Stimulated activated CD8-positive, alpha-beta memory T cell treated with anti-CD3 and anti-CD28 coated beads, Interleukin-15, amount 100 ng/mL, for 1 hour (primary cell): Measurements from ENCODE around the gene CPNE1.
"Not testable (repeated sequence)": the region's sequence is repeated elsewhere in the genome, so short reads cannot be mapped to it uniquely, and the experiment has no call there.

Experiments
- DNase-seq: peaks from one replicate; pipeline ENCODE4 v3.0.0-alpha.2; 2020; ENCODE audit warnings: low read depth

Gene CPNE1

DNA sequence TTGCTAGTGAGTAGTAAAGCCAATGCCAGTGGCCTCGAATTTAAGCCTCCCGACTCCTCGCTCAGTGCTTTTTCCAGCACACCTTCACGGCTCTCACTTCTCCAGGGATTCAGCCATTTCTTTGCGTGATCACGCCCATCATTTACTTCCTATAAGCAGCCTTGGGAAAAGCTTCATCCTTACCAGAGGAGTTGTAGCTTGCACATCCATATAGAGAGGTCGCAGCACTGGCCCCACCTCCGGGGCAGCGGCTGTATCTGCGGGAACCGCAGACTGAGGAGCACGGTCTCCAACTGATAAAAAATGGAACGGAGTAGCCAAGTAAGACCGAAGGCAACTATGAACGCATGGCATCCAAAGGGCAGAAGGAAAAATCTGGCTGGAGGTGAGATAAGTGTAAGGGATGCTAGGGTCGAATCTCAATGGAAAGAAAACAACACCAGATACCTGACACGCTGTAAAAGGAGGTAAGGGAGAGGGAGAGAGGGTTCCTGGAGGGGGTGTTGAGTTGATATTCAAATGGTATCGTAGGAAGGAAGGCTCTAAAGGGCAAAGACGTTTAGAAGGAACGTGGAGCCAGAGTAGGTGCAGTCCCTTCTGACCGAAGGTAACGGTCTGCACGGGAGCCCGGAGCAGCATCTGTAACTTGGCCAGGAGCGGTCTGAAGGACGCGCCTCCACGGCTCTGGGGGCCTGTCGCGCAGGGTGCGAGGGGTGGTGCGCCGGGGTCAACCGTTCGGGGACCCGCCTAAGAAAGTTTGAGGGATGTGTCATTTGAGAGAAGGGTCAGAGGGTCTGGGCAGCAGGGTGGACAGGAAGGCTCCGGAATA, 33.8 kb upstream of the CPNE1 start:
- no peak for DNase-seq

DNA sequence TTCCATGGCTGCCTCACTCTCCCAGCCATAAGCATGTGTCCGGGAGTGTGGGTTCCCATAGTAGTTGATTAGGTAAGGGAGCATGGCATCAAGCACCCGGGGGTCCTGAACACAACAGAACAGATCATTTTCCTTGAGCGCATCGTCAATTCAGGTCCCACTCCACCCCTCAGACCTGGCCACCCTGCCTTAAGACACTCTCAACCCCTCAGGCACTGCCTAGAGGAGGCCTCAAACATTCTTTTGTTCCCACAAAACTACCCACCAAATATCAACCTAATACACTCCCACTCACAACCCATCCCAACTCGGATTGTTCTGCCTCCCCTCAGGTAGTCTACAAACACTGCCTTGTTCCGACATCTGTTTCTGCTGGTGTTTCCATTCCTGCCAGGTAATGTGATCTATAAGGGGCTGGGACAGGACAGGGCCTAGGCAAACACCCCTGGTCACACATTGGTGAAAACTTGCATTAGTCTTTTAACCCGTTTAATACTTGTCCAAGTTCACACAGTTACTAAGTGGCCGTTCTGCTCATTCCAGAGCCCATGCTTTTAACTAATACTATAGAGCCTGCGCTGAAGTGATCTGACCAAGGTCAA, 33.1 kb upstream of the CPNE1 start:
- no peak for DNase-seq

DNA sequence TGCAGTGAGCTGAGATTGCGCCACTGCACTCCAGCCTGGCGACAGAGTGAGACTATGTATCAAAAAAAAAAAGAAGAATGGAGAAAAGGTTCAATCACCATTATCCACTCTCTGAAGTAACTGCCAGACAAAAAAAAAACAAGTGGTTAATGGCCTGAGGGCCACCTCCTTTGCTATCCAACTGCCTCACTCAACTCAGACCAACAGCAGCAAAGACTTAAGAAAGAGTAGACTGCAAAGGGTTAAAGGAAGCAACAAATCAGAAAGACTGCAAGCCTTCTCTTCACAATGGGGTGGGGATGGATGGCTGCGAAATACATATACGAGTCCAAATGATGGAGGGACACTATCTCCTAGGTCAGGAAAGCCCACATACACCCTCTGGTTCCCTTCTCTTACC, 31.3 kb upstream of the CPNE1 start:
- no peak for DNase-seq

DNA sequence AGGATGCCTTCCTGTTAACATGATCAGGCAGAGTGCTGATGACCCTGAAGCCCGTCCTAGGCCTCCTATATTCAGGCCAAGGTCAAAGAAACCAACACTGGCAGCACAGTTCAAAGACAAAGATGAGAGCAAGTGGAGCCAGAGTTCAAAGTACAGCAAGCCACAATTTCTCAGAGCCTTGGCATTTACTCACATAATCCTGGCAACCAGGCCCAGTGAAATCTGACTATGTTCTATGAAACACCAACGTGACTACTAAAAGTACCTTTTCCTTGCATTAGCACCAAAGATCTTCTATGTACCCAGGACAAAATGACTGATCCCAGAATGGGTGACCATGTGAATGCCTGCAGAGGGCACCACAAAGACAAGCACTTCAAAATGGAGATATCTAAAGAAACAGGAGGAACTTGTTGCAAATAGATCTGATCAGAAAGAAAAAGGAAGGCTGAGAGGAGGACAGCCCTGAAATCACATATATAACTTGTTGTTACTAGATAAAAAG, 30.6 kb upstream of the CPNE1 start:
- DNase-seq = no peak

DNA sequence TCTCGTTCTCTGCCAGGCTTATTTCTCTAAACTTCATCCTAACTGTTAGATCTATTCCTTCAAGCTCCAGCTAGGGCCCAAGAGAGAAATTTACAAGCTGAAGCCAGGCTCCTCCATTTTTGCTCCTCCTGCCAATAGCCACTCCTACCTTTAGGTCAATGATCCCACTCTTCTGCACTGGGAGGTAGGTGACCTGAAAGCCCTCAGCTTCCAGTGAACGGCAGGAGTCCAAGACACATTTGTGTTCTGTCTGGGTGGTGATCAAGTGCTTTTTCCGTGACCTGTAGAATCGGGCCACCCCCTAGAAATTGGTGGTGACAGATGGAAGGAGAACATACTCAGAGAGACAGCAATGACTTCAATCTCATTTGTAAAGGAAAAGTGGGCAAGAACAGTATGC, 25.6 kb upstream of the CPNE1 start:
- DNase-seq = no peak

DNA sequence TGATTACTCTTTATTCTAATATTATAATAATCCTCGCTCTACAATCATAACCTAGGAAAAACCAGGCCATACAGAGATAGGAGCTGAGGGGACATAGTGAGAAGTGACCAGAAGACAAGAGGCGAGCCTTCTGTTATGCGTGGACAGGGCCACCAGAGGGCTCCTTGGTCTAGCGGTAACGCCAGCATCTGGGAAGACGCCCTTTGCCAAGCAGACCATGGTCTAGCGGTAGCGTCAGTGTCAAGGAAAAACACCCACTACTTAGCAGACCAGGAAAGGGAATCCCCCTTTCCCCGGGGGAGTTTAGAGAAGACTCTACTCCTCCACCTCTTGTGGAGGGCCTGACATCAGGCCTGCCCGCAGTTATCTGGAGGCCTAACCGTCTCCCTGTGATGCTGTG, 22.2 kb upstream of the CPNE1 start:
- DNase-seq = not testable (repeated sequence)

DNA sequence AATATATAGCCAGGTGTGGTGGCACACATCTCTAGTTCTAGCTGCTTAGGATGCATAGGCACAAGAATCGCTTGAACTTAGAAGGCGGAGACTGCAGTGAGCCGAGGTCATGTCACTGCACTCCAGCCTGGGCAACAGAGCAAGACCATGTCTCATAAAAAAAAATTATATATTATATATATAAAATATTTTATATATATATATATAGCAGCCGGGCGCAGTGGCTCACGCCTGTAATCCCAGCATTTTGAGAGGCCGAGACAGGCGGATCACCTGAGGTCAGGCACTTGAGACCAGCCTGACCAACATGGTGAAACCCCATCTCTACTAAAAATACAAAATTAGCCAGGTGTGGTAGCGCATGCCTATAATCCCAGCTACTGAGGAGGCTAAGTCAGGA, 20.7 kb upstream of the CPNE1 start:
- DNase-seq = not testable (repeated sequence)

DNA sequence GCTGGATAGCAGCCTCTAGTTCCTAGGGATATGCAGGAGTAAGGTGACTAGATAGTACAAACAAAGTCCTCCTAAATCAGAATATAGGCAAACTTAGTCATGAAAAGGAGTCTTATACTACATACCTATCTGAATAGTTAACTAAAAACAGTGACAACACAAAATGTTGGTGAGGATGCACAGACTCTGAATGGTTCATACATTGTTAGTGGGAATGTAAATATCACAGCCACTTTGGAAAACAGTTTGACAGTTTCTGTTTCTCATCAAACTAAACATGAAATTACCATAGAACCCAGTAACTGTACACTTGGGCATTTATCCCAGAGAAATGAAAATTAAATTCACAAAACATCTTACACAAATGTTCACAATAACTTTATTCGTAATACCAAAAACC, 17.3 kb upstream of the CPNE1 start:
- no peak for DNase-seq

DNA sequence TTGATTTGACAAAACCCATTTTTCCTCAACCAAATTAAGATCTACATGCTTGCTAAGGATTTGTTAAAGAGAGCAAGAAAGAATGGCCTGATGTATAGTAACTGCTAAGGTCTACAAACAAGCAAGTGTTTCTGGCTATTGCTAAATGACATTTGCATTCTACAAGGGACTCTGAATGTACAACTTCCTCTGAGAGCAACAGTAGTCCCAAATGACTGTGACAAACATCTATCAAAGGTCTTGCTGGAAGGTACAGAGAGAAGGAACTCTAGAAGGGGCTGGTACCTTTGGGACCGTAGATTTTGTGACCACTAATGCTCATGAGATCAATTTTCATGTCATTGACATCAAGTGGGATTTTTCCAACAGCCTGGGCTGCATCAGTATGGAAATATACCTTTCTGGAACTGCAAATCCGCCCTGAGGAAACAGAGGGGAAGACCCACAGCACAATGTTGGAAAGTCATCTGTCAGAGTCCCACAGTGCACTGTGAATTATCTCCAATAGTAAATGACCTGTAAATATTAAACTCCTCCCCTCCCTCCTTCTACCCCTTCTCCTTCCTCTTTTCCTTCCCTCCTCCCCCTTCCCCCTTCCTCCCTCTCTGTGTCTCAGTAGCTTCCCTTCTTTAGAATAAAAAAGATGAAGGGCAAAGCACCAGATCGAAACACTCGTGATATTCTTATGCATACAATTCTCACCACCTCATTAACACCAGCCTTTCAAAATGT, 15.9 kb upstream of the CPNE1 start:
- no peak for DNase-seq

DNA sequence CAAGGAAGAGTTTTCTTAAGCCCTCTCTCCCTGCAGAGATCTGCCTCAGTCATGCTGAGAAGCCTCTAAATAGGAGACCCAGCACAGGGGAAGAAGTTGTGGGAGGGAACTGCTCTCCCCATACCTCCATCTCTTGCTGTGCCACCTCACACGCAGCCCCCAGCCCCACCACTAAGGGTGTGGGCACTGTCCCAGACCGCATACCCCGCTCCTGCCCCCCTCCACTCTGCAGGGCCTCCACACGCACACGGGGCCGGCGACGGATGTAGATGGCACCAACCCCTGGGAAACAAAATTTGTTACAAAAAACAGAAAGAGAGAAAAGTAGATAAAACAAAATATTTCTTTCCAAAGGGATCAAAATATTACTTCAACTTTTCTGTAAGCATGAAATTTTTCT, 10.2 kb upstream of the CPNE1 start:
- DNase-seq = no peak

DNA sequence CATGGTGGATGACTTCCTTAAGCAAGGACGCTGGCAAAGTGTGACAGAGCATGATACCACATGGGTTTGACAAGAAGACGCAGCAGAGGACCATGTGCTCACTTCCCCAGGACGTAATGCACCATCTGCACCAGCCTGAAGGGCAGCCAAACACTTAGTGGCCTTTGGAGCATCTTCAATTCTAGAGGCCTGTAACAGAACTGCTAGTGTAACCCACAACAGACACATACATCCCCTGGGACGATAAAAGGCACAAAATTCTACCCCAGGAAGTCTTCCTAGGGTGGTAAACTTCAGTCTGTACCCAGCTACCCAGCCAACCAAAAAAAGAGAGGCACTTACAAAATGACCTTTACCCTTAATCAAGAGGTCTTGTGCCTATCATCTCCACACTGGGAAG, 9.2 kb upstream of the CPNE1 start:
- DNase-seq = no peak

DNA sequence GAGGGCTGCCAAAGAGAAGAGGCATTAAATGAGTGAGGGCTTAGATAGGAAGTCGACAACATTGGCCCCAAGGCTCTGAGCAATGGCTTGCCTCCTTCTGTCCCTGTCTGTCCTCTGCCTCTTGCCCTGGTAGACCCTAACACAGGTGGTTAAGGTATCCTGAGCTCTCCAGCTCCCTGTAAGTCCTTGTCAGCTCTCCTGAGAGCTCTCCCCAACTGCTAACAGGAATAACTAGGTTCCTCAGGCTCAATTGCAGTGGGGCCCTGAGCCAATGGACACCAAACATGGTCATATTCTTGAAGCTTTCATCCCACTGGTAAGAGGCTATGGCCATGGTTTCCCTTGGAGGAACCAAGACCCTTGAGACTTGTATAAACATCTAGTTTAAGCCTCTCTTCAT, 5.0 kb upstream of the CPNE1 start:
- DNase-seq = no peak

DNA sequence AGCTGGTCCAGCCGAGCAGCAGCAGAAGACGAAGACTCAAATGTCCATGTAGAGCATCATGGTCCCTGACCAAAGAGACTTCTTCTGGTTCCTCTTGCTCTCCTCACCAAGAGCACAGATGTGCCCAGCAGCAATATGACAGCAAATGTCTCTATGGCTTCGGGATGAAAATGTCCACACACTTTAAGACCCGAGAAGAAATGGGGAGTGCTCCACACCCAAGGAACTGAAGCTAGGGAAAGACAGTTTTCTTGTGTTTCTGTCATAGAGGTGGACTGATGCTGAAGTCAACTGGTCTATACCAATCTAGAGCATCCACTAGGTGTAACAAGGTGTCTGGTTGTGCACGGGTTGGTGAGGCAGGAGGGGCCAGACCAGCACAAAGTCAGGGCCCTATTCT, 4.5 kb upstream of the CPNE1 start:
- DNase-seq = no peak

DNA sequence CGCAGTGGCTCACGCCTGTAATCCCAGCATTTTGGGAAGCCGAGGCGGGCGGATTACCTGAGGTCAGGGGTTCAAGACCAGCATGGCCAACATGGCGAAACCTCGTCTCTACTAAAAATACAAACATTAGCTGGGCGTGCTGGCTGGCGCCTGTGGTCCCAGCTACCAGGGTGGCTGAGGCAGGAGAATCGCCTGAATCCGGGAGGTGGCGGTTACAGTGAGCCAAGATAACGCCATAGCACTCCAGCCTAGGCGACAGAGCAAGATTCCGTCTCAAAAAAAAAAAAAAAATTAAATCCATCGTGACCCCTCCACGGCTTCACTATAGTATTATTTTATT, 1.2 kb upstream of the CPNE1 start:
- DNase-seq = no peak

DNA sequence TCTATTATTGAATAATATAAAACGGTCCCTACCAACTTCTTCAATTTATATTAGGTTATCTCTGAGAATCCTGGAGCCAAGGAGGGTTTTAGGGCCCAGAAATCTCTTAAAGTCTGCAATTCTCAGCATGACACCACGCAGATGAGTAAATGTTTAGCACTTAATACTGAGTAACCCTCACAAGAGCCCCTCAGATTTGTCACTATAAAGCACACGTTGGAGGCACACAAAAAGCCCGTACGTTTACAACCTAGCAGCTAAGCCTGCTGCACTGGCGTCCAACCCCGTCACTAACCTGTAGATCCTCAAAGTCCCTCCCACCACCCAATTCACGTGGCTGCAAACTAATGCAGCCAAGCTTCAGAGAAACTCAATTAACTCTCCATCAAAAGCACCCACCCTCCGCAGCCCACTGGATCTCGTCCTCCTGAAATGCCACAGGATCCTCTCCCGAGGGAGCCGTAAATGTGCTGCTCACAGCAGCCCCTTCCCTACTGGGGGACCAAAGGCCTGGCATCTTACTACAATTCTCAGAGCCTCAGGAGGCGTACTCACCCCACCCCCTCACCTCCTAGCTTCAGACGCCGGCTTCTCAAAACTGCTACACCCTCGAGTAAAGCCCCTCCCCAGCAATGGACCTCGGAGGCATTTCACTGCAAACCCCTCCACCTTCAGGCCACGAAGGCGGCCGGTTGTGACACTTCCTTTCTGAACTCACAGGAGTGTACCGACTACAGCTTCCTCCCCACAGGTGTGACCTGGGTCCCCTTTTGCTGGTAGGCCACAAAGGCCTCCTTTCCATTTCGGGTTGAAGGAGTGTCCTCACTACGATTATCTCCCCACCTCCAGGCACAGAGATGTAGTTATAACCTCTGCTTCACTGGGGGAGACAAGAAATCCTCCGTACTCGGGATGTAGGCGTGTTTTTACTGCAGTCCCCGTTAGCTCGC, 909 bp downstream of the CPNE1 start:
- peak; percentile 30 for DNase-seq

DNA sequence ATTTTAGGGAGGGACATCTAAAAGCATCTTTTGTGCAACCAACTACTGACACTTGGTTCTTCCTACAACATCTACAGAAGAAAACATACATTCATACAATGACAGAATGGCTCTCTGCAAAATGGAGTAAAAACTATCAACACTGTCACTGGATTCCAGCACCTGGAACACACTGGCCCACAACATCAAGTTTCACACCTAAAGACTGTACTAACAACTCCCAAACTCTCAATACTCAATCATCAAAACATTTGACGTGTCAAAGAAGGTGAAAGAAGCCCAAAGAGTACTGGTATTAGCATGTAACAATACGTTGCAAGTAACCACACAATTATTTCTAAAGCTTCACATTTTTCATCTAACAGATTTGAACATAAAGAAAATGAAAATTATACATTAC, 2.1 kb downstream of the CPNE1 start:
- DNase-seq = no peak

DNA sequence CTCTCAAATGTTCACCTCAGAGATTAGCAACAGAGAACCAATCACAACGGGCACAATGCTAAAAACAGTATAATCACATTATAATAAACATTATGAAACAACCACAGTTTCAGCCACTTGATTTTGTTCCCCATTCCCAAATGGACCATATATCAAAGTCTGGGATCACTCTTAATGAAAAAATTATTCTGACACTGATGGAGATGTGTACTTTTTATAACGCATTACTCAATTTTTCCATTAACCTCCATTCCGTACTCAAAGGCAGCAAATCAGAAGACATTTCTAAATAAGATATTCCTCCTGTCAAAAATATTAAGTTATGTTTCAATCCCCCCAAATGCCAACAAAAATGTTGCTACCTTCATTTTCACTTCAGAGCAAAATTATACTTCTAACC, 2.8 kb downstream of the CPNE1 start:
- DNase-seq = no peak

DNA sequence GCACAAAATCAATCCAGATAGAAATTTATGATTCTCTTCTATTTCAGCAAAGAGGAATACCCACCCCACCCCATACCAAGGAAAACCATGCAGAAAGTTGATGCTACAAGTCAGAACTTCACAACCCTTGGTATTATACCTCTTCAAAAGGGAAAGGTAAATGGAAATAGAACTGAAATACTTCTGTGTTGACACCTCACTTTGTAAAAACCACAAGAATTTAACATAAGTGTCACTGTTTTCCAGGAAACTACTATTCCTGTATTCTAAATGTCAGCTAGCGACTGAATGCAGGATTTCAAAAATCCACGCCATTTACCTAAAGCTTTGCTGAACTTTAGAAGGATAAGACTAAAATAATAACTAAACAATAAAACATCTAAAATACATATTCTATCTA, 3.6 kb downstream of the CPNE1 start:
- no peak for DNase-seq

DNA sequence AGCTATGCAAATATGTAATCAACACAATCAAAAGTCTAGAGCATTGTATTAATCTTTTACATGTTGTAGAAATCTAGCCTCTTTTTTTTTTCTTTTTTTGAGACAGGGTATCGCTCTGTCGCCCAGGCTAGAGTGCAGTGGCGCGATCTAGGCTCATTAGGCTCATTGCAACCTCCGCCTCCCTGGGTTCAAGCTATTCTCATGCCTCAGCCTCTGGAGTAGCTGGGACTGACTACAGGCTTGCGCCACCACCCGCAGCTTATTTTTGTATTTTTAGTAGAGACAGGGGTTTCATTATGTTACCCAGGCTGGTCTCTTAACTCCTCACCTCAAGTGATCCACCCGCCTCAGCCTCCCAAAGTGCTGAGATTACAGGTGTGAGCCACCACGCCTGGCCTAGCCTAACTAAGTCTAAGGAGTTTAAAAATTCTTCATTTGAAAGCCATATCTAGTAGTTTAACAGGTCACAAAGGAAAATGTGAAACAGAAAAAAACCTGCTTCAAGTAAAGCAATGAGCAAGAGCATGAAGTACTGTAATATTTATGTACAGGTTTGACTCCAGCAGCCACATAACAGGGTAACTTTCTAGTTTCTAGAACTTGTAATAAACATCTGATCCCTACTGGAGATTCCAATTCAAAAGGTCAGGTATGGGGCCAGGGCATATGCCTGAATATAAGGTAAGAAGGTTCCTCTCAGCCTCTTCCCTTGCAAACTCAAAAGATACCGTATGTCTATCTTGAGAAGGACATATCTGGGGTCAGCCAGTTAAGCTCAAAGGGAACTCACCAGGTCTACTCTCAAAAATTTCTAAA, 4.4 kb downstream of the CPNE1 start:
- no peak for DNase-seq

DNA sequence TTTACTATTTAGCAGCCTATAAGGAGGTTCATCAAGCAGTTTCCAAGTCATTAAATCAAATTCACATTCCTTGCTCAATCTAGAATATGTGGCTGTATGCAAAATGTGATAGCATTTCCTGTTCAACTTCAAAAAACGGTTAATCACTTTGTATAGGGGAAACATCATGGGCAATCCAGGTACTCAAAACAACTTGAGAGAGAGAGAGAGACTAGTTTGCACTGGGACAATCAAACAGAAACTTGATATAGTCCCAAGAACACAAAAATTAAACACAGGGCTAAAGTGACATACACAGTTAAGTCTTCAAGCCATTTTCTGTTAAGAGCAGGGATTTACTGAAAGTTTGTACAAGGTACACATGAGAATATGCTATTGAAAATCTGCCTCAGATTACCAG, 7.4 kb downstream of the CPNE1 start:
- no peak for DNase-seq

DNA sequence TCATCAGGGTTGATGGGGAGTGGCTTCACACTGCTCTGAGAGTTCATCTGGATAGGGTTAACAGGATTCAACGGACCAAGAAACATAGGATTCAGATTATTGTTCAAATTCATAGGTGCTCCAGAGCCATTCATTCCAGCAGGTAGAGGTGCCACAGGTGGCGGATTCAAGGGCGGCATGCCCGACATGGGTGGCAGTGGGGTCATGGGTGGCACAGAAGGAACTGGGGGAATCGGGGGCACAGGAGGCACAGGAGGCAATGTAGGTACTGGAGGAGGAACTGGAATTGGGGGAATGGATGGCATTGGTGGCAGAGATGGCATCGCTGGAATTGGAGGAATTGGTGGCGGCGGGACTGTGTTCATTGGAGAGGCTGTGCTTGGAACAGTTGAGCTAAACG, 10.3 kb downstream of the CPNE1 start:
- DNase-seq = no peak
